Mesenchymal stem cell (in vitro differentiated cells and primary cell): Measurements from ENCODE around the gene NLRP5.
A peak's percentile ranks its signal among the peaks of the same experiment; 100 is the strongest.

Source experiments
- DNase-seq: peaks from one replicate; pipeline ENCODE4 v3.0.0-alpha.2; 2013
- H2AFZ ChIP-seq: one replicate; pipeline ENCODE4 v1.6.1; 2013; ENCODE audit warnings: low read depth, mild to moderate bottlenecking, control low read depth, inconsistent platforms, low read length, moderate library complexity
- H2AK5ac ChIP-seq: 2 replicates; pipeline ENCODE4 v1.6.1; 2013; ENCODE audit warnings: low read length, moderate library complexity, mild to moderate bottlenecking, inconsistent platforms; ENCODE audit not compliant: severe bottlenecking
- H2BK120ac ChIP-seq: one replicate; pipeline ENCODE4 v1.6.1; 2013; ENCODE audit warnings: low read depth, mild to moderate bottlenecking, inconsistent platforms, low read length, moderate library complexity
- H2BK12ac ChIP-seq, 2 experiments: one replicate each; pipeline ENCODE4 v1.6.1; 2013; ENCODE audit warnings: inconsistent platforms in 2 of 2, low read length in 2 of 2, mild to moderate bottlenecking in 2 of 2, moderate library complexity in 2 of 2, control low read depth in 1 of 2
- H2BK15ac ChIP-seq: one replicate; pipeline ENCODE4 v1.6.1; 2013; ENCODE audit warnings: mild to moderate bottlenecking, low read depth, inconsistent platforms; ENCODE audit not compliant: poor library complexity, severe bottlenecking
- H2BK5ac ChIP-seq: 2 replicates; pipeline ENCODE4 v1.6.1; 2013; ENCODE audit warnings: low read depth, mild to moderate bottlenecking, low read length, control low read depth, inconsistent platforms; ENCODE audit not compliant: poor library complexity, severe bottlenecking
- H3K14ac ChIP-seq, 2 experiments: one replicate each; pipeline ENCODE4 v1.6.1; 2013; ENCODE audit warnings: inconsistent platforms in 2 of 2, low read length in 2 of 2, control low read depth in 1 of 2, mild to moderate bottlenecking in 1 of 2, moderate library complexity in 1 of 2
- H3K18ac ChIP-seq, 2 experiments: one replicate each; pipeline ENCODE4 v1.6.1; 2013; ENCODE audit warnings: inconsistent platforms in 2 of 2, low read length in 2 of 2, control low read depth in 1 of 2, low read depth in 1 of 2, mild to moderate bottlenecking in 1 of 2
- H3K23ac ChIP-seq, 2 experiments: one replicate each; pipeline ENCODE4 v1.6.1; 2013; ENCODE audit warnings: inconsistent platforms in 2 of 2, low read length in 2 of 2, mild to moderate bottlenecking in 2 of 2, moderate library complexity in 2 of 2, control low read depth in 1 of 2
- H3K27ac ChIP-seq: 2 replicates; pipeline ENCODE4 v1.5.1; 2013; ENCODE audit warnings: mild to moderate bottlenecking, moderate library complexity, low read length, control low read depth, inconsistent platforms; ENCODE audit not compliant: poor library complexity, severe bottlenecking
- H3K27me3 ChIP-seq, 2 experiments: 2 replicates each; pipeline versions ENCODE4 v1.6.1 to v1.7.0; 2013; ENCODE audit warnings: low read length in 2 of 2, mild to moderate bottlenecking in 2 of 2, moderate library complexity in 2 of 2, control low read depth in 1 of 2, inconsistent platforms in 1 of 2; ENCODE audit not compliant: control insufficient read depth in 1 of 2, insufficient read depth in 1 of 2
- H3K36me3 ChIP-seq, 2 experiments: 2 replicates each; pipeline versions ENCODE4 v1.6.1 to v1.7.0; 2013; ENCODE audit warnings: low read length in 2 of 2, control low read depth in 1 of 2, inconsistent platforms in 1 of 2, low read depth in 1 of 2, mild to moderate bottlenecking in 1 of 2; ENCODE audit not compliant: insufficient read depth in 2 of 2, control insufficient read depth in 1 of 2
- H3K4ac ChIP-seq, 2 experiments: one replicate each; pipeline ENCODE4 v1.6.1; 2013; ENCODE audit warnings: inconsistent platforms in 2 of 2, low read length in 2 of 2, mild to moderate bottlenecking in 2 of 2, moderate library complexity in 2 of 2, control low read depth in 1 of 2, low read depth in 1 of 2
- H3K4me1 ChIP-seq: 2 replicates; pipeline ENCODE4 v1.6.1; 2013; ENCODE audit warnings: low read depth, low read length, control low read depth; ENCODE audit not compliant: control insufficient read depth, insufficient read depth
- H3K4me2 ChIP-seq: 2 replicates; pipeline ENCODE4 v1.6.1; 2013; ENCODE audit warnings: low read length, mild to moderate bottlenecking, inconsistent platforms; ENCODE audit not compliant: poor library complexity, severe bottlenecking
- H3K4me3 ChIP-seq, 2 experiments: 2 replicates each; pipeline versions ENCODE4 v1.5.1 to v1.7.0; 2013; ENCODE audit warnings: low read length in 2 of 2, mild to moderate bottlenecking in 2 of 2, control low read depth in 1 of 2, low read depth in 1 of 2; ENCODE audit not compliant: insufficient read depth in 1 of 2
- H3K79me1 ChIP-seq: replicated peaks from 2 replicates; pipeline ENCODE4 v1.6.1; 2013; ENCODE audit warnings: mild to moderate bottlenecking, control low read depth, low read length, inconsistent platforms; ENCODE audit not compliant: poor library complexity, severe bottlenecking
- H3K9ac ChIP-seq: 2 replicates; pipeline ENCODE4 v1.7.0; 2013; ENCODE audit warnings: mild to moderate bottlenecking, low read length, moderate library complexity
- H3K9me3 ChIP-seq: 2 replicates; pipeline ENCODE4 v1.7.0; 2013; ENCODE audit warnings: mild to moderate bottlenecking, low read length; ENCODE audit not compliant: control insufficient read depth
- H4K8ac ChIP-seq: one replicate; pipeline ENCODE4 v1.6.1; 2013; ENCODE audit warnings: inconsistent platforms, mild to moderate bottlenecking, low read length, moderate library complexity
- H4K91ac ChIP-seq: one replicate; pipeline ENCODE4 v1.6.1; 2013; ENCODE audit warnings: mild to moderate bottlenecking, low read length, inconsistent platforms
- WGBS: methylation state at CpG from one replicate; pipeline ENCODE4 v1.1.7; 2013; ENCODE audit warnings: mixed read lengths; 5-methylcytosine and 5-hydroxymethylcytosine counted together

NLRP5 gene

GRCh38 chr19:56101095-56101494, 114.5 kb downstream of the NLRP5 start:
- H2AFZ ChIP-seq: no peak overlapping the region
- H3K4me1 ChIP-seq: peaks cover 22% of the 10 kb centered on the region
- no peak overlapping the region for H3K27ac ChIP-seq
- H3K4me2 ChIP-seq: no peak overlapping the region
- no peak overlapping the region for H3K4me3 ChIP-seq
- no peak overlapping the region for H3K14ac ChIP-seq
- no peak overlapping the region for H2BK5ac ChIP-seq
- peaks cover 30% of the 10 kb centered on the region for H3K79me1 ChIP-seq
- no peak overlapping the region for H3K9ac ChIP-seq
- no peaks in the 10 kb centered on the region for H3K9me3 ChIP-seq
- no peak overlapping the region for H4K91ac ChIP-seq
- H2BK120ac ChIP-seq: no peak overlapping the region
- no peak overlapping the region for H2BK12ac ChIP-seq
- H2AK5ac ChIP-seq: no peak overlapping the region
- no peaks in the 10 kb centered on the region for H3K27me3 ChIP-seq
- no peak for DNase-seq
- WGBS: 91% methylated on average over 25 of the region's 25 CpGs
- no peak overlapping the region for H3K18ac ChIP-seq
- no peak overlapping the region for H2BK15ac ChIP-seq
- H3K36me3 ChIP-seq: peaks cover 25 to 78% of the 10 kb centered on the region in 2 experiments
- H4K8ac ChIP-seq: no peak overlapping the region
- H3K4ac ChIP-seq: no peak overlapping the region
- no peak overlapping the region for H3K23ac ChIP-seq

GRCh38 chr19:56101746-56102535, 115.4 kb downstream of the NLRP5 start:
- Histone ChIP-seq H3K4me2 (no peak overlapping the region), H3K9me3 (no peaks in the 10 kb centered on the region), H2AFZ (no peak overlapping the region), H2BK12ac (no peak overlapping the region), H3K27ac (no peak overlapping the region), H4K91ac (no peak overlapping the region), H3K79me1 (peaks cover 27% of the 10 kb centered on the region), H3K4me3 (no peak overlapping the region), H3K23ac (no peak overlapping the region), H3K18ac (no peak overlapping the region), H2AK5ac (no peak overlapping the region), H2BK120ac (no peak overlapping the region), H2BK15ac (no peak overlapping the region), H3K4me1 (peaks cover 30% of the 10 kb centered on the region), H3K4ac (no peak overlapping the region), H3K36me3 (peaks cover 25 to 82% of the 10 kb centered on the region in 2 experiments), H3K27me3 (no peaks in the 10 kb centered on the region), H3K9ac (no peak overlapping the region), H4K8ac (peak overlapping the region; percentile 7), H2BK5ac (no peak overlapping the region), H3K14ac (no peak overlapping the region)
- 97% methylated on average over 34 of the region's 34 CpGs for whole genome bisulfite sequencing
- DNase-seq: no peak

GRCh38 chr19:56103027-56103614, 116.5 kb downstream of the NLRP5 start:
- no peak overlapping the region for H3K27ac ChIP-seq
- H2AFZ ChIP-seq: no peak overlapping the region
- peaks cover 18% of the 10 kb centered on the region for H3K79me1 ChIP-seq
- DNase-seq: no peak
- no peak overlapping the region for H3K4me2 ChIP-seq
- H3K18ac ChIP-seq: no peak overlapping the region
- H2BK12ac ChIP-seq: peak overlapping the region in 1 of 2 experiments; percentile 21
- no peak overlapping the region for H4K91ac ChIP-seq
- H3K36me3 ChIP-seq: peaks cover 20 to 82% of the 10 kb centered on the region in 2 experiments
- H2BK5ac ChIP-seq: no peak overlapping the region
- peaks cover 39% of the 10 kb centered on the region for H3K4me1 ChIP-seq
- H2BK120ac ChIP-seq: no peak overlapping the region
- 98% methylated on average over 20 of the region's 20 CpGs for WGBS
- H4K8ac ChIP-seq: no peak overlapping the region
- H2AK5ac ChIP-seq: no peak overlapping the region
- H3K4ac ChIP-seq: no peak overlapping the region
- H3K9me3 ChIP-seq: no peaks in the 10 kb centered on the region
- no peak overlapping the region for H3K23ac ChIP-seq
- H3K14ac ChIP-seq: no peak overlapping the region
- no peak overlapping the region for H2BK15ac ChIP-seq
- no peaks in the 10 kb centered on the region for H3K27me3 ChIP-seq
- no peak overlapping the region for H3K9ac ChIP-seq
- no peak overlapping the region for H3K4me3 ChIP-seq

- H3K4ac ChIP-seq: no peak overlapping the region
- peak overlapping the region in 1 of 2 experiments; percentile 12 for H3K14ac ChIP-seq
- peaks cover 19 to 78% of the 10 kb centered on the region in 2 experiments for H3K36me3 ChIP-seq
- no peak overlapping the region for H2BK5ac ChIP-seq
- no peak overlapping the region for H3K4me3 ChIP-seq
- H3K4me1 ChIP-seq: peaks cover 52% of the 10 kb centered on the region
- H2AK5ac ChIP-seq: no peak overlapping the region
- over 99% methylated on average over 20 of the region's 29 CpGs for WGBS
- H4K91ac ChIP-seq: peak overlapping the region; percentile 62
- H2BK12ac ChIP-seq: no peak overlapping the region
- H3K23ac ChIP-seq: no peak overlapping the region
- no peaks in the 10 kb centered on the region for H3K9me3 ChIP-seq
- H3K4me2 ChIP-seq: no peak overlapping the region
- H3K9ac ChIP-seq: no peak overlapping the region
- H2BK15ac ChIP-seq: no peak overlapping the region
- H3K27ac ChIP-seq: no peak overlapping the region
- no peaks in the 10 kb centered on the region for H3K27me3 ChIP-seq
- H3K79me1 ChIP-seq: peaks cover 12% of the 10 kb centered on the region
- no peak overlapping the region for H2AFZ ChIP-seq
- H4K8ac ChIP-seq: no peak overlapping the region
- no peak overlapping the region for H3K18ac ChIP-seq
- DNase-seq: no peak
- no peak overlapping the region for H2BK120ac ChIP-seq
These were observed 117.8 kb downstream of the NLRP5 start for GRCh38 chr19:56104423-56104822.
